Measurements from ENCODE around the gene SURF1. TPM values are rescaled to one million over a fixed set of nuclear protein-coding genes. Genes with fewer than 3 reads are reported as not detected.
A peak's percentile ranks its signal among the peaks of the same experiment; 100 is the strongest.

Gene SURF1
- polyA plus RNA-seq, 3 donors = 60.5 to 140 (median 98.4) TPM

GRCh38 chr9:133405508-133406438, 49.5 kb upstream of the SURF1 start:
- Histone ChIP-seq H3K9ac (ENCODE audit: insufficient read depth, low read length, poor library complexity, severe bottlenecking) (no peak overlapping the region), H3K9me3 (replicated peaks in 1 of 2; ENCODE audit: control insufficient read depth in 1 of 2, insufficient read depth in 1 of 2, low read length in 2 of 2) (no peaks in the 10 kb centered on the region), H3K4me2 (replicated peaks; ENCODE audit: extremely low read depth, low read length, poor library complexity, severe bottlenecking) (no peak overlapping the region), H3K27me3 (ENCODE audit: control insufficient read depth in 2 of 2, insufficient read depth in 2 of 2, low read length in 2 of 2) (no peaks in the 10 kb centered on the region), H3K27ac (ENCODE audit: low read depth in 1 of 2, low read length in 2 of 2) (no peak overlapping the region), H3K79me2 (ENCODE audit: insufficient read depth, low read length) (no peaks in the 10 kb centered on the region), H2AFZ (ENCODE audit: insufficient read depth, low read depth, low read length, poor library complexity, severe bottlenecking) (no peak overlapping the region), H3K36me3 (replicated peaks in 1 of 2; ENCODE audit: control insufficient read depth in 1 of 2, insufficient read depth in 2 of 2, low read length in 2 of 2) (peaks cover 66 to 72% of the 10 kb centered on the region in 2 donors), H4K20me1 (ENCODE audit: insufficient read depth, low read length) (peaks cover 9% of the 10 kb centered on the region), H3K4me3 (replicated peaks in 1 of 3; ENCODE audit: low read depth in 2 of 3, low read length in 3 of 3) (no peak overlapping the region), H3K4me1 (ENCODE audit: control insufficient read depth in 1 of 2, insufficient read depth in 2 of 2, low read length in 2 of 2) (no peaks in the 10 kb centered on the region)
- Mint-ChIP-seq H3K27ac (peak overlapping the region in 4 of 7 donors; percentile 20 to 75 (median 64)), H3K36me3 (peaks cover 52 to 68% of the 10 kb centered on the region in 2 donors), H3K27me3 (ENCODE audit: low read depth in 3 of 3) (peaks cover 0 to 4% (median 1%) of the 10 kb centered on the region in 3 donors), H3K4me1 (no peaks in the 10 kb centered on the region), H3K4me3 (no peak overlapping the region), H3K9me3 (no peaks in the 10 kb centered on the region)
- 75% methylated on average over 11 of the region's 19 CpGs for WGBS (ENCODE audit: insufficient coverage)
- intact Hi-C loops (cut with micrococcal nuclease) = loop anchor here (2.0 to 10.0 kb wide), 2 partner anchors 81 to 171 kb away; no protein-coding TSS in a partner anchor
- no peak for DNase-seq
- no peak for TF ChIP-seq CTCF (IDR thresholded peaks at IDR 0.05)

- Histone ChIP-seq H3K9ac (ENCODE audit: insufficient read depth, low read length, poor library complexity, severe bottlenecking) (no peak overlapping the region), H3K4me3 (replicated peaks in 1 of 3; ENCODE audit: low read depth in 2 of 3, low read length in 3 of 3) (no peak overlapping the region), H3K4me1 (ENCODE audit: control insufficient read depth in 1 of 2, insufficient read depth in 2 of 2, low read length in 2 of 2) (no peaks in the 10 kb centered on the region), H2AFZ (ENCODE audit: insufficient read depth, low read depth, low read length, poor library complexity, severe bottlenecking) (no peak overlapping the region), H3K4me2 (replicated peaks; ENCODE audit: extremely low read depth, low read length, poor library complexity, severe bottlenecking) (no peak overlapping the region), H3K36me3 (replicated peaks in 1 of 2; ENCODE audit: control insufficient read depth in 1 of 2, insufficient read depth in 2 of 2, low read length in 2 of 2) (peaks cover 55 to 60% of the 10 kb centered on the region in 2 donors), H3K27me3 (ENCODE audit: control insufficient read depth in 2 of 2, insufficient read depth in 2 of 2, low read length in 2 of 2) (no peaks in the 10 kb centered on the region), H3K9me3 (replicated peaks in 1 of 2; ENCODE audit: control insufficient read depth in 1 of 2, insufficient read depth in 1 of 2, low read length in 2 of 2) (no peaks in the 10 kb centered on the region), H3K27ac (ENCODE audit: low read depth in 1 of 2, low read length in 2 of 2) (no peak overlapping the region), H4K20me1 (ENCODE audit: insufficient read depth, low read length) (peaks cover 9% of the 10 kb centered on the region), H3K79me2 (ENCODE audit: insufficient read depth, low read length) (no peaks in the 10 kb centered on the region)
- Mint-ChIP-seq H3K27ac (peak overlapping the region in 1 of 7 donors; percentile 37), H3K36me3 (peaks cover 40 to 56% of the 10 kb centered on the region in 2 donors), H3K27me3 (ENCODE audit: low read depth in 3 of 3) (peaks cover 0 to 1% (median 1%) of the 10 kb centered on the region in 3 donors), H3K4me1 (no peaks in the 10 kb centered on the region), H3K4me3 (no peak overlapping the region), H3K9me3 (no peaks in the 10 kb centered on the region)
- 96% methylated on average over 5 of the region's 12 CpGs for WGBS (ENCODE audit: insufficient coverage)
- intact Hi-C loops (cut with micrococcal nuclease) = loop anchor here in 1 of 2 donors (10.0 kb wide), 1 partner anchor 170 kb away; no protein-coding TSS in a partner anchor
- TF ChIP-seq CTCF (IDR thresholded peaks at IDR 0.05) = no peak
- DNase-seq = no peak
Observed at GRCh38 chr9:133404454-133405002, 48.2 kb upstream of the SURF1 start.

All from CD14-positive monocyte (primary cell).